Esophagus muscularis mucosa (tissue), 4 donors: ENCODE results near the gene ONECUT3. TPM values are rescaled to one million over a fixed set of nuclear protein-coding genes. Genes with fewer than 3 reads are reported as not detected.

Experiments used
- DNase-seq: peaks from one replicate; pipeline ENCODE4 v3.0.0-alpha.2; 2017; ENCODE audit errors: extremely low spot score
- H3K27ac ChIP-seq, 4 donors: fragments of 200-600 bp; sonication (generic); replicated peaks in 1 of 4; 1 replicate in 3 of 4; 2 replicates in 1 of 4; pipeline ENCODE4 v1.5.1; 2016 to 2019; ENCODE audit warnings: mild to moderate bottlenecking in 1 of 4
- H3K27me3 ChIP-seq, 4 donors: fragments of 200-600 bp; sonication (generic); one replicate each; pipeline versions ENCODE4 v1.5.1 to v1.6.0; 2016 to 2019
- H3K36me3 ChIP-seq, 4 donors: fragments of 200-600 bp; sonication (generic); one replicate each; pipeline ENCODE4 v1.5.1; 2016 to 2019
- H3K4me1 ChIP-seq, 4 donors: fragments of 200-600 bp; sonication (generic); one replicate each; pipeline ENCODE4 v1.5.1; 2016 to 2019
- H3K4me3 ChIP-seq, 4 donors: fragments of 200-600 bp; sonication (generic); 1 replicate in 2 of 4; 2 replicates in 2 of 4; pipeline ENCODE4 v1.5.1; 2016 to 2019; ENCODE audit warnings: mild to moderate bottlenecking in 4 of 4, moderate library complexity in 1 of 4
- H3K9me3 ChIP-seq, 4 donors: fragments of 200-600 bp; sonication (generic); 1 replicate in 3 of 4; 2 replicates in 1 of 4; pipeline ENCODE4 v1.5.1; 2016 to 2019
- EP300 ChIP-seq: sonication (generic); formaldehyde crosslinking; IDR thresholded peaks from one replicate; pipeline ENCODE4 v1.6.1; 2017; ENCODE audit warnings: antibody characterized with exemption
- POLR2A ChIP-seq: fragments of 450-650 bp; IDR thresholded peaks from one replicate; pipeline ENCODE4 v1.6.1; 2017; ENCODE audit warnings: antibody characterized with exemption, moderate library complexity, mild to moderate bottlenecking, low read depth
- POLR2AphosphoS5 ChIP-seq, 2 donors: sonication (generic); formaldehyde crosslinking; IDR thresholded peaks; one replicate each; pipeline ENCODE4 v1.6.1; 2017; ENCODE audit warnings: antibody characterized with exemption in 2 of 2
- WGBS: methylation state at CpG from one replicate; pipeline ENCODE4 v1.1.5; 2018; 5-methylcytosine and 5-hydroxymethylcytosine counted together
- intact Hi-C: fragments of 100-400 bp; cut with DNase I; formaldehyde crosslinking; loops from one replicate; pipeline ENCODE4 v1.15.1; 2023
- total RNA-seq, 4 donors: library from RNA; depleted of rRNA; stranded (reverse); fragments of >200 nt; gene quantifications; one replicate each; pipeline versions ENCODE4 v1.1.0 to v1.2.1, GENCODE V29; 2016
- TF ChIP-seq, protein P1 (sequence below), 3 experiments: fragments of 200-600 bp in 2 of 3; fragments of 450-650 bp in 1 of 3; sonication (generic) in 2 of 3; IDR thresholded peaks; one replicate each; pipeline ENCODE4 v1.5.1; 2017 to 2019; ENCODE audit warnings: antibody characterized with exemption in 3 of 3, mild to moderate bottlenecking in 2 of 3, moderate library complexity in 1 of 3

The ONECUT3 gene
- total RNA-seq, 4 donors from 2014 or later: not detected

DNA sequence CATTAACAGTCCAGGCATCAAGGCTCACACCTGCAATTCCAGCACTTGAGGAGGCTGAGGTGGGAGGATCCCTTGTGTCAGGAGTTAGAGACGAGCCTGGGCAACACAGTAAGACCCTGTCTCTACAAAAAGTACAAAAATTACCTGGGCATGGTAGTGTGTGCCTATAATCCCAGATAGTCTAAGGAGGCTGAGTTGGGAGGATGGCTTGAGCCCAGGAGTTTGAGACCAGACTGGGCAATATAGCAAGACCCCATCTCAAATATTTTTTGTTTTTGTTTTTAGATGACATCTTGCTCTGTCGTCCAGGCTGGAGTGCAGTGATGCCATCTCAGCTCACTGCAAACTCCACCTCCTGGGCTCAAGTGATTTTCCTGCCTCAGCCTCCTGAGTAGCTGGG lies 40.1 kb upstream of the ONECUT3 start:
- H3K36me3 ChIP-seq: no peaks in the 10 kb centered on the region
- no peaks in the 10 kb centered on the region for H3K4me1 ChIP-seq
- no peaks in the 10 kb centered on the region for H3K9me3 ChIP-seq
- intact Hi-C loops: no loop called here
- no peak overlapping the region for H3K4me3 ChIP-seq
- H3K27ac ChIP-seq: no peak overlapping the region
- 71% methylated on average over 2 of the region's 2 CpGs for WGBS
- peaks cover 0 to 86% (median 8%) of the 10 kb centered on the region in 4 donors for H3K27me3 ChIP-seq
- TF ChIP-seq, protein P1, sequence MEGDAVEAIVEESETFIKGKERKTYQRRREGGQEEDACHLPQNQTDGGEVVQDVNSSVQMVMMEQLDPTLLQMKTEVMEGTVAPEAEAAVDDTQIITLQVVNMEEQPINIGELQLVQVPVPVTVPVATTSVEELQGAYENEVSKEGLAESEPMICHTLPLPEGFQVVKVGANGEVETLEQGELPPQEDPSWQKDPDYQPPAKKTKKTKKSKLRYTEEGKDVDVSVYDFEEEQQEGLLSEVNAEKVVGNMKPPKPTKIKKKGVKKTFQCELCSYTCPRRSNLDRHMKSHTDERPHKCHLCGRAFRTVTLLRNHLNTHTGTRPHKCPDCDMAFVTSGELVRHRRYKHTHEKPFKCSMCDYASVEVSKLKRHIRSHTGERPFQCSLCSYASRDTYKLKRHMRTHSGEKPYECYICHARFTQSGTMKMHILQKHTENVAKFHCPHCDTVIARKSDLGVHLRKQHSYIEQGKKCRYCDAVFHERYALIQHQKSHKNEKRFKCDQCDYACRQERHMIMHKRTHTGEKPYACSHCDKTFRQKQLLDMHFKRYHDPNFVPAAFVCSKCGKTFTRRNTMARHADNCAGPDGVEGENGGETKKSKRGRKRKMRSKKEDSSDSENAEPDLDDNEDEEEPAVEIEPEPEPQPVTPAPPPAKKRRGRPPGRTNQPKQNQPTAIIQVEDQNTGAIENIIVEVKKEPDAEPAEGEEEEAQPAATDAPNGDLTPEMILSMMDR (IDR thresholded peaks at IDR 0.05): no peak
- TF ChIP-seq EP300: no peak
- TF ChIP-seq POLR2A: no peak
- no peak for DNase-seq

DNA sequence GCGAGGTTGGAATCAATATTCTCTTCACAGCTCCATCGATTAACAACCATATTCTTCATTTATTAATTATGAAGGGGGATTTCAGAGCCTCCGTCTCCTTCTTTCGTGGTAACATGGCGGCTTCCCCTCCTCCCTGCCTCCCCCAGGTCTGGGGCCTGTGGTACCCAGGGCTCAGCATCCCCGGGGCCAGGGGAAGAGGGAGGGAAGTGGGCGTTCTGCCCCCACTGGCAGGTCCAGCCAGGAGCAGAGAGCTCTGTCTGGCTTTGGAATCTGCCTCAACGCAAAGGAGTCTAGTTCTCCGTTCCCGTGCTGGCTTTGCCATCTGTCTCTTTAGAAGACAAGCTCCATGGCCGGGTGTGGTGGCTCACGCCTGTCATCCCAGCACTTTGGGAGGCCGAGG lies 37.8 kb upstream of the ONECUT3 start:
- Histone ChIP-seq H3K9me3 (no peaks in the 10 kb centered on the region), H3K4me1 (peaks cover 0 to 8% (median 1%) of the 10 kb centered on the region in 4 donors), H3K4me3 (no peak overlapping the region), H3K27me3 (peaks cover 0 to 94% (median 18%) of the 10 kb centered on the region in 4 donors), H3K36me3 (no peaks in the 10 kb centered on the region), H3K27ac (no peak overlapping the region)
- intact Hi-C loops: no loop called here
- no peak for DNase-seq
- WGBS: 51% methylated on average over 13 of the region's 13 CpGs
- TF ChIP-seq EP300: no peak
- no peak for TF ChIP-seq POLR2AphosphoS5 (IDR thresholded peaks at IDR 0.05)
- TF ChIP-seq, protein P1 (IDR thresholded peaks at IDR 0.05): no peak
- TF ChIP-seq POLR2A: no peak

DNA sequence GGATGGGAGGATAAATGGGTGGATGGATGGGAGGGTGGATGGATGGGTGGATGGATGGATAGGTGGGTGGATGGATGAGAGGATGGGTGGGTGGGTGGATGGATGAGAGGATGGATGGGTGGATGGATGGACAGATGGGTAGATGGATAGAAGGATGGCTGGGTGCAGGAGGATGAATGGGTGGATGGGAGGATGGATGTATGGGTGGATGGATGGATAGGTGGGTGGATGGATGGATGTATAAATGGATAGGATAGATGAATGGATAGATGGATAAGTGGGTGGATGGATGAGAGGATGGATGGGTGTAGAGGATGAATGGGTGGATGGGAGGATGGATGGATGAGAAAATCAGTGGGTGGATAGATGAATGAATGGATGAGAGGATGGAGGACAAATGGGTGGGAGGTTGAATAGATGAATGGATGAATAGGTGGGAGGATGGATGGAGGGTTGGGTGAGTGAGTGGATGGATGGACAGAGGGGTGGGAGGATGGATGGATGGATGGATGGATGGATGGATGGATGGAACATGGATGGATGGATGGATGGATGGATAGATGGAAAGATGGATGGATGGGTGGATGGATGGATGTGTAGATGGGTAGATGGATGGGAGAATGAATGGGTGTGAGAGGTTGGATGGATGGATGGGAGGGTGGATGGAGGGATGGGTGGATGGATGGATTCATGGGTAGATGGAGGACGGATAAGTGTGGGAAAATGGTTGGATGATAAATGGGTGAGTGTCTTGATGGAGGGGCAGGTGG lies 35.9 kb upstream of the ONECUT3 start:
- intact Hi-C loops: no loop called here
- 76% methylated on average over 1 of the region's 1 CpG for WGBS
- Histone ChIP-seq H3K27ac (no peak overlapping the region), H3K27me3 (peaks cover 0 to 100% (median 19%) of the 10 kb centered on the region in 4 donors), H3K36me3 (no peaks in the 10 kb centered on the region), H3K9me3 (no peaks in the 10 kb centered on the region), H3K4me1 (peaks cover 0 to 8% (median 1%) of the 10 kb centered on the region in 4 donors), H3K4me3 (no peak overlapping the region)
- no peak for DNase-seq
- TF ChIP-seq POLR2A (no peak), EP300 (no peak), POLR2AphosphoS5 (IDR thresholded peaks at IDR 0.05) (no peak)
- TF ChIP-seq, protein P1 (IDR thresholded peaks at IDR 0.05): no peak

DNA sequence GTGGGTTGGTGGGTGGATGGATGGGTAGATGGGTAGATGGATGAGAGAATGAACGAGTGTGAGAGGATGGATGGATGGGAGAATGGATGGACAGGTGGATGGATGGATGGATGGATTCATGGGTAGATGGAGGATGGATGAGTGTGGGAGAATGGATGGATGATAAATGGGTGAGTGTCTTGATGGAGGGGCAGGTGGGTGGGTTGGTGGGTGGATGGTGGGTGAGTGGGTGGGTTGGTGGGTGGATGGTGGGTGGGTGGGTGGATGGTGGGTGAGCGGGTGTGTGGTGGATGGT lies 35.4 kb upstream of the ONECUT3 start:
- TF ChIP-seq POLR2AphosphoS5 (IDR thresholded peaks at IDR 0.05): no peak
- no peak for TF ChIP-seq POLR2A
- TF ChIP-seq, protein P1 (IDR thresholded peaks at IDR 0.05): no peak
- no peak for TF ChIP-seq EP300

More for the DNA sequence above, 35.4 kb upstream of the ONECUT3 start:
- no peaks in the 10 kb centered on the region for H3K36me3 ChIP-seq
- intact Hi-C loops: no loop called here
- H3K27ac ChIP-seq: no peak overlapping the region
- H3K9me3 ChIP-seq: no peaks in the 10 kb centered on the region
- peaks cover 0 to 8% (median 1%) of the 10 kb centered on the region in 4 donors for H3K4me1 ChIP-seq
- no peak overlapping the region for H3K4me3 ChIP-seq
- H3K27me3 ChIP-seq: peaks cover 0 to 99% (median 19%) of the 10 kb centered on the region in 4 donors
- 84% methylated on average over 1 of the region's 2 CpGs for WGBS
- DNase-seq: no peak
